LoVo (cell line): ENCODE measurements around the gene OTOS.

Source experiments
- DNase-seq: peaks from one replicate; pipeline ENCODE4 v3.0.0-alpha.2; 2016; ENCODE audit warnings: low spot score

Gene OTOS

GRCh38 chr2:240167588-240167880, 27.1 kb upstream of the OTOS start:
- no peak for DNase-seq

- DNase-seq: no peak
Measured at GRCh38 chr2:240166761-240167587, 26.5 kb upstream of the OTOS start.

GRCh38 chr2:240166191-240166590, 25.7 kb upstream of the OTOS start:
- no peak for DNase-seq

GRCh38 chr2:240165661-240166060, 25.2 kb upstream of the OTOS start:
- DNase-seq: no peak

- no peak for DNase-seq
Measured at GRCh38 chr2:240165034-240165433, 24.6 kb upstream of the OTOS start.

GRCh38 chr2:240164586-240164985, 24.1 kb upstream of the OTOS start:
- no peak for DNase-seq

- DNase-seq: no peak
Measured at GRCh38 chr2:240163844-240164574, 23.6 kb upstream of the OTOS start.

- no peak for DNase-seq
Measured at GRCh38 chr2:240162939-240163714, 22.7 kb upstream of the OTOS start.

GRCh38 chr2:240162531-240162930, 22.1 kb upstream of the OTOS start:
- DNase-seq: no peak

- no peak for DNase-seq
Measured at GRCh38 chr2:240162032-240162431, 21.6 kb upstream of the OTOS start.

- DNase-seq: no peak
Measured at GRCh38 chr2:240161087-240161750, 20.8 kb upstream of the OTOS start.

GRCh38 chr2:240160291-240161086, 20.0 kb upstream of the OTOS start:
- DNase-seq: no peak

GRCh38 chr2:240159251-240159839, 18.9 kb upstream of the OTOS start:
- no peak for DNase-seq

GRCh38 chr2:240157147-240157470, 16.7 kb upstream of the OTOS start:
- DNase-seq: no peak

- no peak for DNase-seq
Measured at GRCh38 chr2:240156435-240157146, 16.1 kb upstream of the OTOS start.

GRCh38 chr2:240155745-240156390, 15.4 kb upstream of the OTOS start:
- DNase-seq: no peak

- no peak for DNase-seq
Measured at GRCh38 chr2:240155048-240155744, 14.7 kb upstream of the OTOS start.

- no peak for DNase-seq
Measured at GRCh38 chr2:240154606-240155005, 14.1 kb upstream of the OTOS start.

- no peak for DNase-seq
Measured at GRCh38 chr2:240153418-240153817, 13.0 kb upstream of the OTOS start.
